NCI-H526 (cell line): ENCODE results near the gene TPP2.

Source experiments
- DNase-seq, 2 experiments: peaks; one replicate each; lab custom pipeline; 2025; lab: John Stamatoyannopoulos, UW

TPP2 gene

GRCh38 chr13:102657630-102658029 lies 60.8 kb downstream of the TPP2 start:
- no peak for DNase-seq

GRCh38 chr13:102658660-102659059 lies 61.9 kb downstream of the TPP2 start:
- no peak for DNase-seq

- no peak for DNase-seq
Observed at GRCh38 chr13:102659168-102659713, 62.5 kb downstream of the TPP2 start.

GRCh38 chr13:102667023-102667422 lies 70.2 kb downstream of the TPP2 start:
- DNase-seq: no peak

DNA sequence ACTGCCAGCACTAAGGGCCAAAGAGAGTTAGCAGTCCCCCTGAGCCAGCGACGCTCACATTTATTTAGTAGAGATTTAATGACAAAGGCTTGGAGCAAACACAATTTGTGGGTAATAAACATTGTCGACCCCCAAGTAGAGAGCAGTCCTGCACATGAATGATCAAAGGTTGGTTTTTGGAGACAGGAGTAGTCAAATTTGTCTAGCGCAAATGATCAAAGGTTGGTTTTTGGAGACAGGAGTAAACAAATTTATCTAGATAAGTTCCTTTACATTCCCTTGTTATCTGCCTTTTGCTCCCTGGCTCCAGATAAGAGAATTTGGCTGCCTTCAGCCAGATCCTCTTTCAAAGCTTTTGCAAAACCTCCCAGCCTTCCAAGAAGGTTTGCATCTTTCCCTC lies 71.1 kb downstream of the TPP2 start:
- no peak for DNase-seq

DNA sequence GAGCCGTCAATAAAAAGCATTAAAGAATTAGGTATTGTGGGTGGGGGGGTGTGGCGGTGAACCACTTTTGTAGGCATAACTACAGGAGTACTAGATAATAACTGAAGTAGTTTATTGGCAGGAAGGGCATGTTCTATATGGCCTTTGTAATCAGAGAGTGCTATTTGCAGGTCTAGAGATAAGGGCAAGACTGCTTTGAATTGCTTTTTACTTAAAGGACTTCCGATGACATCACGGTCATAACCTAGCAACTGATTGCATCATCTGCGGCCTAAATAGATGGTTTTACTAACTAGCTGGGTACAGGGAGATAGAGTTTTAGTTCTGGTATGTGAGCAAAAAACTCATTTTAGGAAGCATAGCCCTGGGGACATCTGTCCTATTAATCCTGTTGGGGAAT lies 73.3 kb downstream of the TPP2 start:
- no peak for DNase-seq

GRCh38 chr13:102675115-102675514 lies 78.3 kb downstream of the TPP2 start:
- DNase-seq: no peak

- no peak for DNase-seq
Observed at GRCh38 chr13:102677122-102677521, 80.3 kb downstream of the TPP2 start.

DNA sequence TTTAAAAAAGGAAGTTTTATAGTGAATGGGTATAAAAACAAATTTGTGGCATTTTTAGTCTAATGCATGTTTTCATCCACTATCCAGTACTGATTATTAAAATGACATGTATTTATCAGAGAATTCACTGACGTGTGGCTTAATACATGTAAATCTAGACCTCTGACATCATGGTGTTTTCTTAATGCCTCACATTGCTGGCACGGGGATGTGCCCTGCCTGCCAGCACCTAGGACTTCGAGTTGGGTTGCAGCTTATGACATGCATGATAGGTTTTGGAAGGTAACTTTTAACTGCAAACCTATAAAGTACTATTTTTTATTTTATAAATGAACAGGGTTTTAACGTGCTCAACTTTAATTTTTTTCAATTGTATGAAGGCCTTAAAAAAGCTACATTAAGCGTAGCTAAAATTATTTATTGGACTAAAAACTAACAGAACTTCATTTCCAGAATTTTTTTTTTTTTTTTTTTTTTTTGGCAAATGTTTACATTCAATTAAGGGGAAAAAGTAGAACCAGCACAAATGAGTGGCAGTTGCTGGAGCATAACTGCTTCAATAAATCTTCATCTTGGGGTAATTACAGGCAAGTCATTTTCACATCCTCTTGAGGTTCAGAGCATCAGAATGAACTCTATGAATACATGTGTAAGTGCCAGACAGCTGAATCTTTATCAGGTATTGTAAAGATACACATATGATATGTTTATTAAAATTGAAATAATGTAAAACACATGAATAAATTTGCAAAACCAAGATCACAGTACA lies 81.7 kb downstream of the TPP2 start:
- DNase-seq: no peak

GRCh38 chr13:102679449-102680132 lies 82.8 kb downstream of the TPP2 start:
- DNase-seq: no peak

DNA sequence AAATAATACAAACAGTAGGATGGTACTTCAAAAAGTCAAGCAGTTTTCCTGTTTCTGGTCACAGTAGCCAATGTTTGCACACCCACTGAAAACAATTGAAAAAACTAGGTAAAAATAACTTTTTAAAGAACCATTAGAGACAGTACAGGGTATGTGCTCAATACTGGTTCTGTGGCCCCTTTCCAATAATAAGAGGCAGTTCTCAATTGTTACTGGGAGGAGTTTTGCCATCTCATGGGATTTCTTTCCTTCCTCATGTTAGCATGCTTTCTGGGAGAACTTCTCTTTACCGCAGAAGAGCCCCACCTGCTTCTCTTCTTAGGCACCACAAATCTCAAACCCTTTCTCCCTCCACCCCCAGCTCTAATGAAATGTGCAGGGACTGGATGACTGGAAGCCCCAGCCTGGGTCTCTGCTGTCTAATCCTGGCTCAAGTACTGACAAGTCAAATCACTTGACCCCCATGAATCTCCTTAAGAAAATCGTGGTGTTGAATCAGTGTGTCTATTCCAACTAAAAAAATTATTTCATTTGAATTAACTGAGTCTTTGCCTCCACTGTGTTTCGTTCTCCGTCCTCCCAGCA lies 83.4 kb downstream of the TPP2 start:
- no peak for DNase-seq

DNA sequence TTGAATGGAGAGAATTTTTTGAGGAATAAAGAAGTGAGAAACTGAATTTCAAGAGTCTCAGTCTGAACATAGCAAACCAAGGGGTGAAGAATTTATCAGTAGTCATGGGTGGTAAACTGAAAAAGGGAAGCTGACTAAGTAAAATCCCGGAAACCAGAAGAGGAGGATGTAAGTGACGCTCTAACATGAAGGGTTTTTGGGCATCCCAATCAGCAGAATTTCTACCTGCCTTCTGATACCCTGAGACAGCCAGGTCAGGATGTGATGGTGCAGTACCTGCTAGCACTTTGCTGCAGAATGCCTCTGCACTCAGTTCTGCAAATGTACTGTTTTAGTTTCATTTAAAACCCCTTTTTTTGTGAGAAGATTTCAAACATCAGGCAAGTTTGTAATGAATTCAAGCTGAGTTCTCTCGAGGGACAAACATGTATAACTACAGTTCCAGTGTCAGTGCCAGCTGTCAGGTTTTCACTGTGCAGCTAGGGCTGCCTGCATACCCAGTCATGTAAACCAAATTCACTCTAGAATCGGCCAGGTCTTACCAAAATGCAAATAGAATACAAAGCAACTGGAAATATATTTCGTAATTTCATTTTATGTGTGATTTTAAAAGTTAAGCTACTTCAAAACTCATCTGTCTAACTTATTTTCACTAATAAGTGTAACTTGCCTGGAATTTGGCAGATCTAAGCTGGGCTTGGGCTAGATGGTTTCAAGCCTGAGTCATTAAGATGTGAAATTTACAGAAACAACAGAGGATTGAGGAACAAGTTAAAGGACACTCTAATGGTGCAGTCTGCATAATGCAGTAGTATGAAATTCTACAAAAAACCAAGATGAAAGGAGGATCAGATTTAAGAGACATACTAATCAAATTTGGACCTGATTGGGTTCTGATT lies 84.3 kb downstream of the TPP2 start:
- no peak for DNase-seq

GRCh38 chr13:102682211-102682610 lies 85.4 kb downstream of the TPP2 start:
- no peak for DNase-seq

DNA sequence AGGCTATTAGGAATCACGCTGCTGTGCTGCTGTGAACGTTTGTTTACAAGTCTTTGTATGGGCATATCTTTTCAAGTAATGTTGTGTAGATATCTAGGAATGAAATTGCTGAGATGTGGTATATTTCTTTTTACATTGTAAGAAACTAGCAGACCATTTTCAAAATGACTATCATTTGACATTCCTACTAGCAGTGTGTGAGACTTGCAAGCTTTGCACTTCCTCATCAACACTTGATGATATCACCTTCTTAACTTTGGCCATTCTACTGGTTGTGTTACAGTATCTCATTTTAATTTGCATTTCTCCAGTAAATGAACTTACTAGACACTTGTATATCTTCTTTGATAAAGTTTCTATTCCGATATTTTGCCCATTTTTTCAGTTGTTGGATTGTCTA lies 85.9 kb downstream of the TPP2 start:
- DNase-seq: no peak

- no peak for DNase-seq
Observed at GRCh38 chr13:102683637-102684036, 86.9 kb downstream of the TPP2 start.

GRCh38 chr13:102686024-102686423 lies 89.2 kb downstream of the TPP2 start:
- no peak for DNase-seq

GRCh38 chr13:102687520-102687919 lies 90.7 kb downstream of the TPP2 start:
- DNase-seq: no peak

DNA sequence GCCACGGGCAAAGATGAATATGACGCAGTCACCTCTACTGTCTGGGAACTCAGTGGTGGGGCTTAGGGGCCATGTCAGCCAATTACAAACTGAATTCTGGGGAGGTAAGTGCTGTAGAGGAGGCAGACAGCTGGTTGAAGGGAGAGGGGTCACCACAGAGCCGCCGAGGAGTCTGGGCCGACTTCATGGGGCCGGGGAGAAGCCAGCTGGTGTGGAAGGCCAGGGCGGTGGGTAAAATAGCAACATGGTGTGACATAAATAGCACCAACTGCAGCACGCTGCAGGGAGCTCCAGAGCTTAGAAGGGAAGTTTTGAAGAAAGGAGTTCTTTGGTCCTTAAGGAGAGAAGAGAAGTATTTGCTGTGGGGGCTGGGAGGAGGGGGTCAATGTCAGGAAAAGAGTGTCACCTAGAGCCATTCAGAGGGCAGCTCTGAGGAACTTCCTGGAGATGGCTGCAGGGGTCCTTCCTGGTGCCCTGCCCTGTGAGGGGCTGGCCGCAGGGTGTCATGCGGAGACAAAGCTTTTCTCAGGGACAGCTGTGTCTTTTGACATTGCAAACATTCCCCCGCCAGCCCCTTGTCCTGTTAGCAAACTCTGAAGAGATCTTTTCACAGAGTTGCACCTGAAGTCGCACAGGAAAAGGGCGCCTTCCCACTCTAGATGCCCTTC lies 91.7 kb downstream of the TPP2 start:
- DNase-seq: no peak

GRCh38 chr13:102690883-102691282 lies 94.1 kb downstream of the TPP2 start:
- no peak for DNase-seq

DNA sequence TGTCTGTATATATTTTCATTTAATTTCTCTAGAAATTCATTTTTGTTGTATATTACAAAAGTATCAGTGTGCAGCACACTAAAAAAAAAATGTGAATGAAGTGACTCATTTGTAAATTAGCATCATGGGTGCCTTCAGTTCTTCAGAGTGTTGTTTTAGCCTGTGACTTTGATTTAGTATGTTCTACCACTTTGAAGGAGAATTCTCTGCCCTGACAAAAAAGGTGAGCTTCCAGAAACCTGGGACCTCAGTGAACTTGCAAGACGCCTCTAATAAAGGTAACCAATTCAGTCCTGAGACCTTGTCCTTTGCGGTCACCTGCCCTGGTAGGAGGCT lies 95.7 kb downstream of the TPP2 start:
- no peak for DNase-seq

DNA sequence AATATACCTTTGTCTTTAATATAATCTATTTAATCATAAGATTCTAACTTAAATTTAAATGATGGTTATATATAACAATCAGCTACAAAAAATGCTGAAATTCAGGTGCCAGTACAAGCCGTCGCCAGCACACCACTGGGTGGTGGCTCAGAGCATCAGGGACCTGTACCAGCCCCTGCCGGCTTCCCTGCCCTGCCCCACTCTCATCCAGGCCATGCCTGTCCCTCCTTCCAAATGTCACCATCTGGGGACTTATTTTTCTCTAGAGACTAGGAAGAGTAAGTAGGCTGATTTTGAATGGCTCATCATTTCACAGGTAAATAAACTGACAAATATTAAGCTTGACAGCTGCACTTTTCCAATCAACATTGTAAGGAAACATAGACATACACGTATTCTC lies 96.5 kb downstream of the TPP2 start:
- DNase-seq: no peak

- DNase-seq: no peak
Observed at GRCh38 chr13:102693776-102694175, 97.0 kb downstream of the TPP2 start.
